ENCODE measurements around the gene DARS1. TPM values are rescaled to one million over a fixed set of nuclear protein-coding genes. Genes with fewer than 3 reads are reported as not detected.
"Not testable (repeated sequence)": the region's sequence is repeated elsewhere in the genome, so short reads cannot be mapped to it uniquely, and the experiment has no call there.

Gene DARS1
- total RNA-seq, 2 donors from 2014 or later = 138 to 180 TPM

DNA sequence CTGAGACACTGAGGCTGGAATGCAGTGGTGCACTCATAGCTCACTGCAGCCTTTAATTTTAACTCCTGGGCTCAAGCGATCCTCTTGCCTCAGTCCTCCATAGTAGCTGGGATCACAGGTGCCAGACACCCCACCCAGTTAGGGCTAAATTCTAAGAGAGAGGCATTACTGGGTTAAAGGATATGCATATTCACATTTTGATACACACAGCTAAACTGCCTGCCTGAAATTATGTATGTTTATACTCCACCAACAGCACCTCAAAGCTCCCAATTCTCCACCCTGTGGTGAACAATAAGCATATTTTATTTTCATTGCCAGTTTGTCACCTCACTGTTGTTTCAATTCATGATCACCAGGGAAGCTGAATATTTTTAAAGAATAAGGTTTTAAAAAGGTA, 90.5 kb downstream of the DARS1 start:
- H3K9me3 Mint-ChIP-seq = no peaks in the 10 kb centered on the region
- peaks cover 0 to 8% of the 10 kb centered on the region in 2 donors for H3K36me3 Mint-ChIP-seq
- DNase-seq (ENCODE audit: low spot score in 2 of 2) = no peak
- no peak overlapping the region for H3K27ac Mint-ChIP-seq
- ATAC-seq = no peak

DNA sequence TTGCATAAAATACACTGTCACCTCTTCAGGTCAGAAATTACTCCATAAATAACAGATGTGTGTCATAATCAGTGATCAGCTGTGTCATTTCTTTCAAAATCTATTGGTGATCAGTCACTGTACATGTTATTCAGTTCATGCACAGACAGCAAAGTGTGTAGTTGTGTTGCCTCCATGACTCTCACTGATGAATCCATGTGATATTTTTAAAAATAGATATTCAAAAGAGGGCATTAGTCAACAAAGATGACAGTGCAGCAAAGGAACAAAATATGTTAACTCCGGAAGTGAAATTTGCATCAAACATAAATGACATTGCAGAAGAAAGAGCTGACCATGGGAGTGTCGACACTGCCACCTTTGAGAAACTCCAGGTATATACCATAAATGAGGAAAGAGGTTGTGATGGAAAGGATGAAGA, 92.0 kb downstream of the DARS1 start:
- Mint-ChIP-seq H3K27ac (no peak overlapping the region), H3K9me3 (peaks cover 0 to 9% of the 10 kb centered on the region in 2 donors), H3K36me3 (peaks cover 4 to 11% of the 10 kb centered on the region in 2 donors)
- no peak for DNase-seq (ENCODE audit: low spot score in 2 of 2)
- peak in 1 of 2 donors; percentile 44 for ATAC-seq

- ATAC-seq = no peak
- H3K9me3 Mint-ChIP-seq = peaks cover 0 to 14% of the 10 kb centered on the region in 2 donors
- peaks cover 6 to 11% of the 10 kb centered on the region in 2 donors for H3K36me3 Mint-ChIP-seq
- H3K27ac Mint-ChIP-seq = no peak overlapping the region
- DNase-seq (ENCODE audit: low spot score in 2 of 2) = no peak
Observed at GRCh38 chr2:135890835-135891234, 94.6 kb downstream of the DARS1 start.

GRCh38 chr2:135890149-135890548, 95.3 kb downstream of the DARS1 start:
- peaks cover 0 to 14% of the 10 kb centered on the region in 2 donors for H3K9me3 Mint-ChIP-seq
- DNase-seq (ENCODE audit: low spot score in 2 of 2) (no peak), ATAC-seq (no peak)

GRCh38 chr2:135888587-135888986, 96.8 kb downstream of the DARS1 start:
- peaks cover 0 to 14% of the 10 kb centered on the region in 2 donors for H3K9me3 Mint-ChIP-seq
- ATAC-seq, H3K27ac Mint-ChIP-seq: not testable (repeated sequence)

More at GRCh38 chr2:135890149-135890548, 95.3 kb downstream of the DARS1 start:
- H3K27ac Mint-ChIP-seq = no peak overlapping the region
- H3K36me3 Mint-ChIP-seq = peaks cover 6 to 11% of the 10 kb centered on the region in 2 donors

GRCh38 chr2:135885709-135886108, 99.7 kb downstream of the DARS1 start:
- Mint-ChIP-seq H3K27ac (no peak overlapping the region), H3K36me3 (peaks cover 6 to 11% of the 10 kb centered on the region in 2 donors), H3K9me3 (peaks cover 0 to 14% of the 10 kb centered on the region in 2 donors)
- DNase-seq (ENCODE audit: low spot score in 2 of 2) = no peak
- ATAC-seq = peak in 1 of 2 donors; percentile 13

More at GRCh38 chr2:135888587-135888986, 96.8 kb downstream of the DARS1 start:
- H3K36me3 Mint-ChIP-seq = peaks cover 6 to 11% of the 10 kb centered on the region in 2 donors
- DNase-seq (ENCODE audit: low spot score in 2 of 2) = not testable (repeated sequence)

- ATAC-seq (no peak), DNase-seq (ENCODE audit: low spot score in 2 of 2) (no peak)
- Mint-ChIP-seq H3K9me3 (no peaks in the 10 kb centered on the region), H3K36me3 (no peaks in the 10 kb centered on the region), H3K27ac (no peak overlapping the region)
Observed at GRCh38 chr2:135882415-135882814, 103.0 kb downstream of the DARS1 start.

DNA sequence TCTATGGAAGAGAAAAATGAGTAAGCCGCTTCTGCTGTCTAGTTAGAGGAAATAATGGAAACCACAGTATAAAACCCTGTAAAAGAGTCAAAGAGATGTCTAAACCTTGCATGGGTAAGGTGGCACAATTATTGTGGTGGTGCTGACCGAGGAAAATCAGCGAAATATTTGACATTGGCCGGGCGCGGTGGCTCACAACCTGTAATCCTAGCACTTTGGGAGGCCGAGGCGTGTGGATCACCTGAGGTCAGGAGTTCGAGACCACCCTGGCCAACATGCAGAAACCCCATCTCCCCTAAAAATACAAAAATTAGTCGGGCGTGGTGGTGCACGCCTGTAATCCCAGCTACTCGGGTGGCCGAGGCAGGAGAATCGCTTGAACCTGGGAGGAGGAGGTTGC, 108.7 kb downstream of the DARS1 start:
- DNase-seq (ENCODE audit: low spot score in 2 of 2); H3K9me3 Mint-ChIP-seq: not testable (repeated sequence)
- Mint-ChIP-seq H3K36me3 (peaks cover 38% of the 10 kb centered on the region in 2 donors), H3K27ac (peak overlapping the region; percentile 95 to 97)
- ATAC-seq = peak in 1 of 2 donors; percentile 2

DNA sequence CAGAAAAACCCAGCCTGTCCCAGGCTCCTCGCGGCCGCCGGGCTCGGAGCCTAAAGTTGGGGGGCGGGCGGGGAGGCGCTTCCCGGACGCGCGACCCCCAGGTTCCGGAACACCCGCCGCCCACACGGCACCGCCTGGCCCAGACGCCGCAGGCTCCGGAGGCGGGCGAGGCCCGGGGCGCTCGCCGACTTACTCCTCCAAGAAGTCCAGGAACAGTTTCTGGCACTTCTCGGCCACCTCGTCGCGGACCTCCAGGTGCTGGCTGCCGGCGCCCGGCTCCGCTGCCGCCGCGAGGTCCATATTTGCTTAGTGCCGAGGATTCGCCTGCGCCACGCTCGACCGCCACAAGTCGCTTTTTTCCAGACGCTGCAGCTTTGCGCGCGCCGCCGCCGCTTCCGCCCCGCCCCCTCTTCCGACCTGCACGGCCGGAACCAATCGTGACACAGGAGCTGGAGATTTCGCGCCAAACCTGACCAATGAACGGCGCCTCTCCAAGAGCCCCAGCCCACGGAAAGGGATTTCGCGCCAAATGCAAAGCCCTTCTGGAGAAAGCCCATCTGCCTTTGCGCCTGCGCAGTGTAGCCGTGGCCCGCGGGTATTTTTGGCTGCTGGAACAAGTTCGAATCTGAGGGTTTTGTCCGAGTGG, 109.2 kb downstream of the DARS1 start, which contains the start of gene MCM6:
TSS of gene MCM6 (minus strand) at position 378 of the 646 bp plus-strand sequence. CDS start at position 300, 78 bp downstream.
- DNase-seq (ENCODE audit: low spot score in 2 of 2) (peak; percentile 97 to 99), ATAC-seq (peak; percentile 92)
- Mint-ChIP-seq H3K9me3 (no peaks in the 10 kb centered on the region), H3K27ac (peak within 1 kb of the TSS; percentile 95 to 98), H3K36me3 (peaks cover 38 to 44% of the 10 kb centered on the region in 2 donors)

DNA sequence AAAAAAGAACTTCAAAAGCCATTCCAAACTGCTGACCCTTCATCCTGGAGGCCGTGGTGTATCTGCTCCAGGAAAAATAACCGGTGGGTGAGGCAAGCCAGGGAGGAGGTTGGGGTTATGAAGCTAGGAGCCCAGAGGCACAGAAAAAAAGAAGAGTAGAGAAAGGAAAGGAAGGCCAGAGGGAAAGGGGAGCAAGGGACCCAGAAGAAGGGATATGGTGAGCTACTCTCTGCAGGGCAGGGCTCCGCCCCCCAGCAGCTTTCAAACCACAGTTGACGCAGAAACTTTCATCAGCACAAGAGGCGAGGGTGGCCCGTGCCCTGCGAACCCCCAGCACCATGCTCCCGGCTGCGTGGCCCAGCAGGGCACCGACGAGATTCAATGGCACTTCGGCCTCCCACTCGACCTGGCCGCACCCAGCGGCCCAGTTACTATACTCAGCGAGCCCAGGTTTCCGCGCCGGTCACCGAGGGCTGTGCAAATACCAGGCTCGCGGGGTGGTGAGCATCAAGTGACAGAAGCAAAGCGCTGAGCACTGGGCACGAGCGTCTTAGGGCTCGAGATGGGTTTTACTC, 109.8 kb downstream of the DARS1 start:
- Mint-ChIP-seq H3K27ac (peak overlapping the region; percentile 95 to 98), H3K36me3 (peaks cover 40 to 50% of the 10 kb centered on the region in 2 donors), H3K9me3 (no peaks in the 10 kb centered on the region)
- DNase-seq (ENCODE audit: low spot score in 2 of 2) (peak; percentile 77 to 81), ATAC-seq (peak; percentile 72 to 80)

DNA sequence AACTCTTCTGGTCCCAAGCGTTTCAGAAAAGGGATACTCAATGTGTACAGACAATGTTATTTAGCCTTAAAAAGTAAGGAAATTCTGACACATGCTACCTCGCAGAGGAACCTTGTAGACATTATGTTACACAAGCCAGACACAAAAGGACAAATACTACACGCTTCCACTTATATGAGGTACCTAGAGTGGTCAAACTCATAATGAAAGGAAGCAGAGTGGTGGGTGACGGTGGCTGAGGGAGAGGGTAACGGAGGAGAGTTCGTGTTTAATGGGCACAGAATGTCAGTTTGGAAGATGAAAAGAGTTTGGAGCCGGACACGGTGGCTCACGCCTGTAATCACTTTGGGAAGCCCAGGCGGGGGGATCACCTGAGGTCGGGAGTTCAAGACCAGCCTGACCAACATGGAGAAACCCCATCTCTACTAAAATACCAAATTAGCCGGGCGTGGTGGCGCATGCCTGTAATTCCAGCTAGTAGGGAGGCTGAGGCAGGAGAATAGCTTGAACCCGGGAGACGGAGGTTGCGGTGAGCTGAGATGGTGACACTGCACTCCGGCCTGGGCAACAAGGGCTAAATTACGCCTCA, 110.6 kb downstream of the DARS1 start:
- Mint-ChIP-seq H3K9me3 (no peaks in the 10 kb centered on the region), H3K27ac (peak overlapping the region; percentile 95 to 98), H3K36me3 (peaks cover 45 to 57% of the 10 kb centered on the region in 2 donors)
- ATAC-seq (no peak), DNase-seq (ENCODE audit: low spot score in 2 of 2) (peak in 1 of 2 donors; percentile 19)

- H3K27ac Mint-ChIP-seq = peak overlapping the region; percentile 50 to 81
- ATAC-seq (peak; percentile 78 to 82), DNase-seq (ENCODE audit: low spot score in 2 of 2) (peak in 1 of 2 donors; percentile 22)
- no peaks in the 10 kb centered on the region for H3K9me3 Mint-ChIP-seq
- peaks cover 52 to 90% of the 10 kb centered on the region in 2 donors for H3K36me3 Mint-ChIP-seq
Observed at GRCh38 chr2:135870571-135870970, 114.9 kb downstream of the DARS1 start.

DNA sequence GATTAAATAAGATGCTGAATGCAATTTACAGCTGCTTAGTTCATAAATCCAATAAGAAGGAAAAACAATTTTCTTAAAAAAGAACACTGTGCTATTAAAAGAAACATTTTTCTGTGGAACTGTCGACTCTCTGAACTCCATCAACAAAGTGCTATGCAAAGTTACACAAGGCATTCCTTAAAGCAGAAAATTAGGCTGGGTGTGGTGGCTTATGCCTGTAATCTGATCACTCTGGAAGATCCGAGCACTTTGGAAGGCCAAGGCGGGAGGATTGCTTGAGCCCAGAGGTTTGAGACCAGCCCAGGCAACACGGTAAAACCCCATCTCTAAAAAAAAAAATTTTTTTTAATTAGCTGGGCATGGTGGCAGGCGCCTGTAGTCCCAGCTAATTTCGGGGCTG, 122.2 kb downstream of the DARS1 start:
- H3K27ac Mint-ChIP-seq = peak overlapping the region; percentile 29 to 44
- DNase-seq (ENCODE audit: low spot score in 2 of 2) = no peak
- no peaks in the 10 kb centered on the region for H3K9me3 Mint-ChIP-seq
- H3K36me3 Mint-ChIP-seq = peaks cover 33 to 70% of the 10 kb centered on the region in 2 donors
- ATAC-seq = no peak

- no peaks in the 10 kb centered on the region for H3K9me3 Mint-ChIP-seq
- H3K36me3 Mint-ChIP-seq = peaks cover 31 to 70% of the 10 kb centered on the region in 2 donors
- no peak for ATAC-seq
- DNase-seq (ENCODE audit: low spot score in 2 of 2) = no peak
- peak overlapping the region in 1 of 2 donors; percentile 44 for H3K27ac Mint-ChIP-seq
Observed at GRCh38 chr2:135862718-135863117, 122.7 kb downstream of the DARS1 start.
